Parathyroid adenoma (tissue), 2 donors: ENCODE data around the gene SPAG17.

Experiments
- H2AFZ ChIP-seq: fragments of 300-600 bp; sonication (generic); one replicate; pipeline ENCODE4 v1.7.0; 2017; ENCODE audit warnings: antibody characterized with exemption, mild to moderate bottlenecking
- H3K27ac ChIP-seq: fragments of 300-600 bp; sonication (generic); one replicate; pipeline ENCODE4 v1.7.0; 2017
- H3K27me3 ChIP-seq: fragments of 300-600 bp; sonication (generic); one replicate; pipeline ENCODE4 v1.7.0; 2017; ENCODE audit warnings: low read length; ENCODE audit not compliant: control insufficient read depth, insufficient read depth
- H3K36me3 ChIP-seq: fragments of 300-600 bp; sonication (generic); one replicate; pipeline ENCODE4 v1.7.0; 2017; ENCODE audit warnings: low read length; ENCODE audit not compliant: control insufficient read depth, insufficient read depth
- H3K4me1 ChIP-seq: fragments of 300-600 bp; sonication (generic); one replicate; pipeline ENCODE4 v1.7.0; 2017; ENCODE audit warnings: control low read depth
- H3K4me2 ChIP-seq: fragments of 300-600 bp; sonication (generic); one replicate; pipeline ENCODE4 v1.7.0; 2017; ENCODE audit warnings: low read length
- H3K4me3 ChIP-seq: fragments of 300-600 bp; sonication (generic); one replicate; pipeline ENCODE4 v1.7.0; 2017; ENCODE audit warnings: low read depth, low read length
- H3K79me2 ChIP-seq: fragments of 300-600 bp; sonication (generic); one replicate; pipeline ENCODE4 v1.7.0; 2017; ENCODE audit warnings: control low read depth
- H3K9ac ChIP-seq: fragments of 300-600 bp; sonication (generic); one replicate; pipeline ENCODE4 v1.7.0; 2017; ENCODE audit warnings: mild to moderate bottlenecking
- H3K9me3 ChIP-seq: fragments of 300-600 bp; sonication (generic); one replicate; pipeline ENCODE4 v1.7.0; 2017; ENCODE audit warnings: low read length; ENCODE audit not compliant: control insufficient read depth
- CTCF ChIP-seq: fragments of 300-600 bp; sonication (generic); IDR thresholded peaks from one replicate; pipeline ENCODE4 v1.7.0; 2017; ENCODE audit warnings: antibody characterized with exemption, mild to moderate bottlenecking
- donor health status: primary hyperparathyroidism.

SPAG17 gene

DNA sequence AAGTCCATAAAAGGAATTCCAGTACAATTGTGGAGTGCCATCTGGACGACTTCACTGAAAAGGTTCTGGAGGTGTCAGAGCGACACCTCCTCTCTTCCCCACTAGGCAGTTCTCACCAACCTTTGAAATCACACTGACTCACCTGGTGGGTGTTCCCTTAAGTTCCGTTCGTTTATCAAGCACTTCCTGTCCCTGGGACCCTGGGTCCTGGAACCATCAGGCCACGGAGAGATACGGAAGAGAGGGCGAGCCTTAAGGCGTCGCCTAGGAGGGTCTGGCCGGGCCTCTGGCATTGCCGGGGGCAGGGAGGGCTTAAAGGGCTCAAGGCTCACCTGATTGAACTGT, 317 bp downstream of the SPAG17 start:
- peak overlapping the region; percentile 40 for H3K27ac ChIP-seq
- no peaks in the 10 kb centered on the region for H3K79me2 ChIP-seq
- H3K9ac ChIP-seq = no peak overlapping the region
- H3K9me3 ChIP-seq = no peaks in the 10 kb centered on the region
- H3K27me3 ChIP-seq = no peaks in the 10 kb centered on the region
- TF ChIP-seq CTCF = no peak
- no peak overlapping the region for H3K4me3 ChIP-seq
- no peak overlapping the region for H3K4me2 ChIP-seq
- no peaks in the 10 kb centered on the region for H3K36me3 ChIP-seq
- no peaks in the 10 kb centered on the region for H3K4me1 ChIP-seq
- H2AFZ ChIP-seq = peak overlapping the region; percentile 93

DNA sequence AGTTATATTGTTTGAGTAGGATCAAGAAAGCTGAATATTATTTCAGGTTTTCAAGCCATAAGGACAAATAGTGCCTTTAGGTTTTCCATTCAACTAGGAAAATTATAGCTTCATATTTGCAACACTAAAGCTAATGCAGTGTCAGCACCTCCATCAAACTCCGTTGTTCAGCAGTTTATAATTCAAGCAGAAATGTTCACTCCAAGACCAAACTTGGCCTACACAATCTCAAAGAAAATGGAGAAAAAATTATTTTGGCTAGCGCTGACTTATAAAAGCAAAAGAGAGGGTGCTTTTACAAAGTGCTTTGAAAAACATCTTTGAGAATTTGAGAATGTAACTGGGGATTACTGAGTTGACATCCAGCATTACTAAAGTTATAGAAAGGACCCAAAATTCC, 1.4 kb downstream of the SPAG17 start:
- TF ChIP-seq CTCF = no peak
- Histone ChIP-seq H3K27ac (no peak overlapping the region), H3K9me3 (no peaks in the 10 kb centered on the region)

GRCh38 chr1:118177998-118178397, 7.0 kb downstream of the SPAG17 start:
- H3K4me1 ChIP-seq = no peaks in the 10 kb centered on the region
- no peaks in the 10 kb centered on the region for H3K9me3 ChIP-seq
- no peaks in the 10 kb centered on the region for H3K27me3 ChIP-seq
- no peak overlapping the region for H3K9ac ChIP-seq
- H3K4me2 ChIP-seq = no peak overlapping the region
- no peaks in the 10 kb centered on the region for H3K79me2 ChIP-seq
- H3K4me3 ChIP-seq = no peak overlapping the region
- TF ChIP-seq CTCF = no peak
- no peak overlapping the region for H3K27ac ChIP-seq
- no peaks in the 10 kb centered on the region for H3K36me3 ChIP-seq
- H2AFZ ChIP-seq = no peak overlapping the region

More for the DNA sequence above, 1.4 kb downstream of the SPAG17 start:
- Histone ChIP-seq H3K27me3 (no peaks in the 10 kb centered on the region), H3K79me2 (no peaks in the 10 kb centered on the region), H3K4me1 (no peaks in the 10 kb centered on the region), H3K9ac (no peak overlapping the region), H3K4me3 (no peak overlapping the region), H2AFZ (no peak overlapping the region), H3K36me3 (no peaks in the 10 kb centered on the region), H3K4me2 (no peak overlapping the region)

- no peaks in the 10 kb centered on the region for H3K36me3 ChIP-seq
- no peaks in the 10 kb centered on the region for H3K79me2 ChIP-seq
- H3K9ac ChIP-seq = no peak overlapping the region
- H3K27ac ChIP-seq = no peak overlapping the region
- no peak overlapping the region for H2AFZ ChIP-seq
- no peak overlapping the region for H3K4me2 ChIP-seq
- no peak for TF ChIP-seq CTCF
- H3K27me3 ChIP-seq = no peaks in the 10 kb centered on the region
- H3K9me3 ChIP-seq = no peaks in the 10 kb centered on the region
- H3K4me3 ChIP-seq = no peak overlapping the region
- H3K4me1 ChIP-seq = no peaks in the 10 kb centered on the region
Observed at GRCh38 chr1:118169016-118169415, 16.0 kb downstream of the SPAG17 start.

- Histone ChIP-seq H3K36me3 (no peaks in the 10 kb centered on the region), H3K4me2 (no peak overlapping the region), H3K27ac (no peak overlapping the region), H3K9me3 (no peaks in the 10 kb centered on the region), H3K27me3 (no peaks in the 10 kb centered on the region), H3K9ac (no peak overlapping the region), H3K4me3 (no peak overlapping the region), H3K4me1 (no peaks in the 10 kb centered on the region), H3K79me2 (no peaks in the 10 kb centered on the region), H2AFZ (no peak overlapping the region)
- no peak for TF ChIP-seq CTCF
Observed at GRCh38 chr1:118160806-118161205, 24.2 kb downstream of the SPAG17 start.
